ENCODE measurements around the gene DOC2A. TPM values are rescaled to one million over a fixed set of nuclear protein-coding genes. Genes with fewer than 3 reads are reported as not detected.

The DOC2A gene
- total RNA-seq, 1 experiment from 2014 or later = not detected

DNA sequence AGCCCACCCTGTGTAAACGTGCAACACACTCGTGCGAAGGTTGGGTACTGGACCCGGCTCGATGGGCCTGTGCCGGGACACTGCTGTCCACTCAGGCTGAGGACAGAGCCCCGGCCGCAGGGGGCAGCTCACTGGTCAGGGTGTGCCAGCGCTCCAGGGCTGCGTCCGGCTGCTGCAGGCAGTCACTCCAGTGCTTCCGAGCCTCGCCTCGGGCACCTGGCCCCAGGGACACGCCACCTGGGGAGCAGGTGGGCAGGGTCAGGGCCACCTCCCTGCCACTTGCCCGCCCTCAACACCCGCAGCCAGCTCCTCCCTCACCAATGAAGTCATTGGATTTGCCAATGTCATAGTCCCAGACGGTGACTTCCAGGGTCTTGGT is 4.7 kb downstream of the DOC2A start:
- no peak overlapping the region for H3K9ac ChIP-seq (ENCODE audit: low read length)
- H3K36me3 ChIP-seq (ENCODE audit: insufficient read depth, low read length) = no peaks in the 10 kb centered on the region
- H3K9me2 ChIP-seq (replicated peaks; ENCODE audit: insufficient read depth, low read length) = no peaks in the 10 kb centered on the region
- no peaks in the 10 kb centered on the region for H3K79me2 ChIP-seq (ENCODE audit: low read length)
- no peak overlapping the region for H3K27ac ChIP-seq (ENCODE audit: low read length)
- H4K20me1 ChIP-seq (ENCODE audit: insufficient read depth, low read depth, low read length) = 0 out of 2 replicates have a peak, but pooled peaks cover 10% of the 10 kb centered on the region
- H2AFZ ChIP-seq (ENCODE audit: low read length) = no peak overlapping the region
- no peak overlapping the region for H3K4me2 ChIP-seq (ENCODE audit: low read depth, low read length, poor library complexity, severe bottlenecking)
- H3K4me3 ChIP-seq (ENCODE audit: low read length) = no peak overlapping the region
- H3K27me3 ChIP-seq (ENCODE audit: low read length) = no peaks in the 10 kb centered on the region
- no peaks in the 10 kb centered on the region for H3K9me3 ChIP-seq (ENCODE audit: low read length)
- H3K4me1 ChIP-seq (ENCODE audit: low read length) = peaks cover 25% of the 10 kb centered on the region
- no peak for DNase-seq

DNA sequence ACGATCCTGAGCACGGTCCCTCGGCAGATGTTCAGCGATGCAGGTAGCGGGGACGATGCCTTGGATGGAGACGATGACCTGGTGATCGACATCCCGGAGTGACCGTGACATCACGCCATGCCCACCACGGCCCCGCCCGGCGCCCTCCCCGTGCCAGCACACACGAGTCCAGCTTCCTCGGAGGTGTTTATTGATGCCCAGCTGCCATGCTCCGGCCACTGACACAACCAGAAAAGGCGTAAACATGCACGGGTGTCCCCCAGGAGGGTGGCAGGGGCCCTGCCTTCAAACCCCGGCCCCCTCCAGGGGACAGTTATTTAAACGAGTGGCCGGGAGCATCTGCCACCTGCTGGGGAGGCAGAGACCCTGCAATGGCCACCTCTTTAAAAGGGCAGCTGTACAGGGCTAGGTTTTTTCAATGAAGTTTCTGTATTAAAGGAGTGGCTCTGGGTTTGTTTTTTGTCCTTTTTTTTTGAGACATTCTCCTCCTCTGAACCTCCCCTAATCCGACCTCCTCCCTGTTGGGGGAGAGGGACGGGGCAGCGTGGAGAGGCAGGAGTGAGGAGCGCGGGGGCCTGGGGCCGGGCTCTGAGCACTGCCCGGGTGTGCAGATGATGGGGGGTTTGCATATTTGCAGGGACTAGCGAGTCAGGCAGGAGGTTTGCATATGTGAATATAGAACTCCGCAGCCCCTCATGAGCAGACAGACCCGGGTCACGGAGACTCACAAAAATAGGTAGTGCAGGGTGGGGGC is 5.3 kb downstream of the DOC2A start:
- Histone ChIP-seq H3K4me1 (ENCODE audit: low read length) (peaks cover 22% of the 10 kb centered on the region), H4K20me1 (ENCODE audit: insufficient read depth, low read depth, low read length) (0 out of 2 replicates have a peak, but pooled peaks cover 10% of the 10 kb centered on the region), H3K9ac (ENCODE audit: low read length) (no peak overlapping the region), H3K27ac (ENCODE audit: low read length) (no peak overlapping the region), H3K4me3 (ENCODE audit: low read length) (no peak overlapping the region), H3K36me3 (ENCODE audit: insufficient read depth, low read length) (no peaks in the 10 kb centered on the region), H3K9me3 (ENCODE audit: low read length) (no peaks in the 10 kb centered on the region), H3K79me2 (ENCODE audit: low read length) (no peaks in the 10 kb centered on the region), H3K27me3 (ENCODE audit: low read length) (no peaks in the 10 kb centered on the region), H2AFZ (ENCODE audit: low read length) (no peak overlapping the region), H3K9me2 (replicated peaks; ENCODE audit: insufficient read depth, low read length) (no peaks in the 10 kb centered on the region), H3K4me2 (ENCODE audit: low read depth, low read length, poor library complexity, severe bottlenecking) (no peak overlapping the region)
- DNase-seq = peak; percentile 77

DNA sequence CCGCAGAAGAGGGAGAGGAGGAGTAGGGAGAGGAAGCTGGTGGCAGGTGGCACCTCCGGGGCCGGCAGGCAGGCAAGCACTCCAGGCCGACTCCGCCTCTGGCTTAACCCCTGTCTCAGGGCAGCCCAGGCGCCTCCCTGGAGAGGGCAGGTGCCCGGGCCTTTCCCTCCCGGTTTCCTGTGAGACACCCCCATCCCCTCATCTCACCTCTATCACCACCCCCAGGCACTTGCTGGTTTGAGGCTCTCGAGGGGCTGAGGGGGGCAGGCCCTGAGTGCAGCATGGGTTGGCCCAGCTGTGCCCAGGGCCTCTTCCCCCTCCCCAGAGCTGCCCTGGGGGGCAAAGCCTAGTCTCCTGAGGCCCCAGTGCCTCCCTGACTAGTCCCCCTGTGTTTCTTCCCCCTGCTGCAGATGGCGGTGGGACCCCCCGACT is 6.0 kb downstream of the DOC2A start:
- Histone ChIP-seq H3K4me1 (ENCODE audit: low read length) (peaks cover 19% of the 10 kb centered on the region), H3K9me3 (ENCODE audit: low read length) (no peaks in the 10 kb centered on the region), H3K9me2 (replicated peaks; ENCODE audit: insufficient read depth, low read length) (no peaks in the 10 kb centered on the region), H3K36me3 (ENCODE audit: insufficient read depth, low read length) (no peaks in the 10 kb centered on the region), H3K79me2 (ENCODE audit: low read length) (no peaks in the 10 kb centered on the region), H3K27me3 (ENCODE audit: low read length) (no peaks in the 10 kb centered on the region), H4K20me1 (ENCODE audit: insufficient read depth, low read depth, low read length) (0 out of 2 replicates have a peak, but pooled peaks cover 10% of the 10 kb centered on the region), H2AFZ (ENCODE audit: low read length) (no peak overlapping the region), H3K4me3 (ENCODE audit: low read length) (no peak overlapping the region), H3K9ac (ENCODE audit: low read length) (no peak overlapping the region), H3K27ac (ENCODE audit: low read length) (no peak overlapping the region), H3K4me2 (ENCODE audit: low read depth, low read length, poor library complexity, severe bottlenecking) (no peak overlapping the region)
- peak; percentile 62 for DNase-seq

DNA sequence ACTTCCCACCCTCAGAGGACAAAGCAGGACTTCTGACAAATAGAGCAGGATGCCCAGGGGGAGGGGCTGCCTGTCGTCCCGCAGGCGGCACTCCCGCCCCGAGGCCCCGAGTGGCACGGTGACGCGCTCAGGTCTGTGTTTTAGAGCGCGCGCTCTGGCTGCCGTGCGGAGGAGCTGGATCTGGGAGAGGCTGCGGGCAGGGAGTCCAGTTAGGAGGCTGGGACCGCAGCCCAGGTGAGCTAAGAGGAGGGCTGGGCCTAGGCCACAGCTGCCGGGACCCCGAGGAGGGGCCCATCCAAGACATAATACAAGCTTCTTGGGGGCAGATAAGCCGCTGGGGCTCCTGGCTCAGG is 6.4 kb downstream of the DOC2A start:
- no peak for DNase-seq
- H3K9ac ChIP-seq (ENCODE audit: low read length) = no peak overlapping the region
- H3K4me2 ChIP-seq (ENCODE audit: low read depth, low read length, poor library complexity, severe bottlenecking) = no peak overlapping the region
- H3K36me3 ChIP-seq (ENCODE audit: insufficient read depth, low read length) = no peaks in the 10 kb centered on the region
- H3K9me2 ChIP-seq (replicated peaks; ENCODE audit: insufficient read depth, low read length) = no peaks in the 10 kb centered on the region
- no peaks in the 10 kb centered on the region for H3K79me2 ChIP-seq (ENCODE audit: low read length)
- no peak overlapping the region for H3K27ac ChIP-seq (ENCODE audit: low read length)
- H4K20me1 ChIP-seq (ENCODE audit: insufficient read depth, low read depth, low read length) = 0 out of 2 replicates have a peak, but pooled peaks cover 10% of the 10 kb centered on the region
- H2AFZ ChIP-seq (ENCODE audit: low read length) = no peak overlapping the region
- H3K9me3 ChIP-seq (ENCODE audit: low read length) = no peaks in the 10 kb centered on the region
- H3K4me1 ChIP-seq (ENCODE audit: low read length) = peaks cover 19% of the 10 kb centered on the region
- no peaks in the 10 kb centered on the region for H3K27me3 ChIP-seq (ENCODE audit: low read length)
- no peak overlapping the region for H3K4me3 ChIP-seq (ENCODE audit: low read length)

DNA sequence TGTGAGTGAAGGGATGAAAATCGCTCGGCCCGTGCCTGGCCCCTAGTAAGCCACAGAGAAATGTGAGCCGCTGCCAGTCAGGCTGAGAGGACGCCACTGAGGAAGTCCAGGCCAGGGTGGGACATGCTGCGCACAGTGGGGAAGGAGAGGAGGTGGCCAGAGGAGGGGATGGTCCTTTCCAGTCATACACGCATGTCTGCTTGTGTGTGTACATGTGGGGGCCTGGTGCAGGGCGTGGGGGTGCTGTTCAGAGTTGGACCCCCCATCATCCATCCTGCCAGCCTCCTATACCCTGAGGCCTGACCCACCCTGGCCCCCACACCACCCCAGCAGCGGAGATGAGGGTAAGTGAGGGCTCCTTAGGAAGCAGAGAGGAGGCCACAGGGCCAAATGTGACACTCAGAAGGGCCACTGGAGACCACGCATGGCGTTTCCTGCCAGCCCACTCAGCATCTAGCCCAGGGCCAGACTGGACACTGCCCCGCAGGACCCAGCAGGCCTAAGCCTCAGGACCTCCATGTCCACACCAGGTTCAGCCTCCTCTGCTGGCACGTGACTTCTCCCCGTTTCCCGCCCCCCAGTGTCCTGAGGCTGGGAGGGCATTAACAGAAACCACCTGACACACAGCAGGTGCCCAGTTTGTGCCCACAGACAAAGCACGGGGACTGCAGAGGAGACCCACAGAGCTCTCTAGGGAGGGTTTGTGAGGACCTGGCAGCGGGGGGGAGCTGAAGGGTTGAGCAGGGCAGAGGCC is 7.0 kb downstream of the DOC2A start:
- Histone ChIP-seq H4K20me1 (ENCODE audit: insufficient read depth, low read depth, low read length) (0 out of 2 replicates have a peak, but pooled peaks cover 10% of the 10 kb centered on the region), H3K4me1 (ENCODE audit: low read length) (peaks cover 19% of the 10 kb centered on the region), H3K9ac (ENCODE audit: low read length) (no peak overlapping the region)

DNA sequence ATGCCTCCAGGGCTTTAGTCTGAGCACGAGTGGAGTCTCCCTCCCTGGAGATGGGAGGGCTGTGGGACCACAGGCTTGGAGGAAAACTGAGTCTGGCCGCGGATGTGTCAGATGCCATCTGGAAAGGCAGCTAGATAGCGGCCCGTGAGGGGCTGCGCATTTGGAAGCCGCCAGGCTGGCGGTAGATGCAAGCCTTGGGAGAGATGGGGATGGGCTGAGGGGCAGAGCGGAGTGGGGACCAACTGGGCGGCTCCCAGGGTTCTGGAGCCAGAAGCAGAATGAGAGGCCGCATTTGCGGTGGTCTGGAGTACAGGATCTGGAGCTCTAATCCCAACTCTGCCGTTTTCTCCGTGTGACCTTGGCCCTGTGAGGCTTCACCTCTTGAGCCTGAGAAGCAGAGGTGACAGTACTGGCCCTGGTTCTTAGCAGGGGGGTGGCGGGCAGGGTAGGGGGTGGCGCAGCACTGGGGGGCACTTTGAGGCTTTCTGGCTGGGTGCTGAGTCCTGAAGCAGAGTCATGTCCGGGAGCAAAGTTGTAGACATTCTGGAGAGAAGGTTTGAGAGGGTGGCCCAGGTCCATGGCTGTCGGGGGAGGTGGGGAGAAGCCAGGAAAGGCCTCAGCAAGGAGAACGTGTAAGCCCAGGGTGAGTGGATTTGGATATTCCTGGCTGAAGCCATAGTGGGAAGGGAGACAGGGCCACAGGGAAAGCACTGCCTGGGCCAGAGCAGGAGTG is 8.0 kb downstream of the DOC2A start:
- no peak for DNase-seq
- Histone ChIP-seq H3K4me2 (ENCODE audit: low read depth, low read length, poor library complexity, severe bottlenecking) (no peak overlapping the region), H2AFZ (ENCODE audit: low read length) (no peak overlapping the region), H3K27me3 (ENCODE audit: low read length) (no peaks in the 10 kb centered on the region), H3K9me3 (ENCODE audit: low read length) (no peaks in the 10 kb centered on the region), H3K9ac (ENCODE audit: low read length) (no peak overlapping the region), H3K79me2 (ENCODE audit: low read length) (no peaks in the 10 kb centered on the region), H3K36me3 (ENCODE audit: insufficient read depth, low read length) (peaks cover 4% of the 10 kb centered on the region; the same call in 1 of the 2 replicates), H4K20me1 (ENCODE audit: insufficient read depth, low read depth, low read length) (0 out of 2 replicates have a peak, but pooled peaks cover 10% of the 10 kb centered on the region), H3K27ac (ENCODE audit: low read length) (no peak overlapping the region), H3K4me3 (ENCODE audit: low read length) (no peak overlapping the region), H3K4me1 (ENCODE audit: low read length) (peaks cover 19% of the 10 kb centered on the region), H3K9me2 (replicated peaks; ENCODE audit: insufficient read depth, low read length) (no peaks in the 10 kb centered on the region)

More for the DNA sequence above, 7.0 kb downstream of the DOC2A start:
- no peak overlapping the region for H3K4me2 ChIP-seq (ENCODE audit: low read depth, low read length, poor library complexity, severe bottlenecking)
- no peaks in the 10 kb centered on the region for H3K79me2 ChIP-seq (ENCODE audit: low read length)
- no peaks in the 10 kb centered on the region for H3K9me3 ChIP-seq (ENCODE audit: low read length)
- DNase-seq = no peak
- H3K27me3 ChIP-seq (ENCODE audit: low read length) = no peaks in the 10 kb centered on the region
- no peak overlapping the region for H2AFZ ChIP-seq (ENCODE audit: low read length)
- no peak overlapping the region for H3K4me3 ChIP-seq (ENCODE audit: low read length)
- no peak overlapping the region for H3K27ac ChIP-seq (ENCODE audit: low read length)
- no peaks in the 10 kb centered on the region for H3K9me2 ChIP-seq (replicated peaks; ENCODE audit: insufficient read depth, low read length)
- H3K36me3 ChIP-seq (ENCODE audit: insufficient read depth, low read length) = no peaks in the 10 kb centered on the region

DNA sequence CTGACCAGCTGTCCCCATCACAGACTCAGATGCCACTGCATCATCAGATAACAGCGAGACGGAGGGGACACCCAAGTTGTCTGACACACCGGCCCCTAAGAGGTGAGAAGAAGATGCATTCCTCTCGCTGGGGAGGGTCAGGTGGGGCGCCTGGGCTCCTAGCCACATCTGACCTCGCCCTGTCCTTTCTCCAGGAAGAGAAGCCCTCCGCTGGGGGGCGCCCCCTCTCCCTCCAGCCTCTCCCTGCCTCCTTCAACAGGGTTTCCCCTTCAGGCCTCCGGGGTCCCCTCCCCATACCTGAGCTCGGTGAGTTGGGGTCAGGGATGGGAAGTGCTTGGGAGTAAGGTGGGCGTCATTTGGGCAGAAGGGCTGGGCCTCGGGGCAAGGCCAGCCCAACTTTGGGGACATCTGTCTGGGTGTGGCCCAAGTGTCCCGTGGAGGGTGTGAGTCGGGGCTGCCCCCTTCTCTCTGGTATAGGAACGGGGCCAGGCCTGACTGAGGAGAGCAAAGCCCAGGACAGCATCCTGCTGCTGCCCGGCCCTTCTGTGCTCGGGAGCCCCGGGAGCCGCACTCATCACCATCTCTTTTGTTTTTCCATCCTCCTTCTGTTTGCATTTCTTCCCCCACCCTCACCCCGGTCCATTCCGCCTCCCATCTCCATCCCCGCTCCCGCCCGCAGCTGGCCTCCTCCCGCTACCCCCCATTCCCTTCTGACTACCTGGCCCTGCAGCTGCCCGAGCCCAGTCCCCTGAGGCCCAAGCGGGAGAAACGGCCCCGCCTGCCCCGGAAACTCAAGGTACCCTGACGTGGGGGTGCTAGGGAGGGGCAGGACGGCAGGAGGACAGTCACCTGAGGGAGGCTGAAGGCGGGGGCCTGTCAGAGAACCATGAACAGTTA is 9.8 kb downstream of the DOC2A start:
- H3K27me3 ChIP-seq (ENCODE audit: low read length) = no peaks in the 10 kb centered on the region
- peaks cover 26% of the 10 kb centered on the region for H3K4me1 ChIP-seq (ENCODE audit: low read length)
- H3K9me3 ChIP-seq (ENCODE audit: low read length) = no peaks in the 10 kb centered on the region
- peaks cover 13% of the 10 kb centered on the region for H3K79me2 ChIP-seq (ENCODE audit: low read length)
- no peak for DNase-seq
- peaks cover 7% of the 10 kb centered on the region; the same call in 1 of the 2 replicates for H3K36me3 ChIP-seq (ENCODE audit: insufficient read depth, low read length)
- no peak overlapping the region for H3K4me2 ChIP-seq (ENCODE audit: low read depth, low read length, poor library complexity, severe bottlenecking)
- H4K20me1 ChIP-seq (ENCODE audit: insufficient read depth, low read depth, low read length) = 0 out of 2 replicates have a peak, but pooled peaks cover 9% of the 10 kb centered on the region
- H3K9me2 ChIP-seq (replicated peaks; ENCODE audit: insufficient read depth, low read length) = no peaks in the 10 kb centered on the region
- no peak overlapping the region for H3K4me3 ChIP-seq (ENCODE audit: low read length)
- no peak overlapping the region for H3K27ac ChIP-seq (ENCODE audit: low read length)
- H3K9ac ChIP-seq (ENCODE audit: low read length) = no peak overlapping the region
- H2AFZ ChIP-seq (ENCODE audit: low read length) = no peak overlapping the region

Data from Karpas-422 (cell line).